GM12874 (cell line): Measurements from ENCODE around the gene ASAP2.

Source experiments
- TF ChIP-seq, protein P1 (sequence below): IDR thresholded peaks from 2 replicates; pipeline ENCODE4 v1.5.1; 2011; ENCODE audit warnings: low read depth, mild to moderate bottlenecking, control low read depth, low read length, moderate library complexity; ENCODE audit not compliant: insufficient read depth

Gene ASAP2

GRCh38 chr2:9336576-9337314, 130.1 kb downstream of the ASAP2 start:
- TF ChIP-seq, protein P1, sequence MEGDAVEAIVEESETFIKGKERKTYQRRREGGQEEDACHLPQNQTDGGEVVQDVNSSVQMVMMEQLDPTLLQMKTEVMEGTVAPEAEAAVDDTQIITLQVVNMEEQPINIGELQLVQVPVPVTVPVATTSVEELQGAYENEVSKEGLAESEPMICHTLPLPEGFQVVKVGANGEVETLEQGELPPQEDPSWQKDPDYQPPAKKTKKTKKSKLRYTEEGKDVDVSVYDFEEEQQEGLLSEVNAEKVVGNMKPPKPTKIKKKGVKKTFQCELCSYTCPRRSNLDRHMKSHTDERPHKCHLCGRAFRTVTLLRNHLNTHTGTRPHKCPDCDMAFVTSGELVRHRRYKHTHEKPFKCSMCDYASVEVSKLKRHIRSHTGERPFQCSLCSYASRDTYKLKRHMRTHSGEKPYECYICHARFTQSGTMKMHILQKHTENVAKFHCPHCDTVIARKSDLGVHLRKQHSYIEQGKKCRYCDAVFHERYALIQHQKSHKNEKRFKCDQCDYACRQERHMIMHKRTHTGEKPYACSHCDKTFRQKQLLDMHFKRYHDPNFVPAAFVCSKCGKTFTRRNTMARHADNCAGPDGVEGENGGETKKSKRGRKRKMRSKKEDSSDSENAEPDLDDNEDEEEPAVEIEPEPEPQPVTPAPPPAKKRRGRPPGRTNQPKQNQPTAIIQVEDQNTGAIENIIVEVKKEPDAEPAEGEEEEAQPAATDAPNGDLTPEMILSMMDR: no peak

DNA sequence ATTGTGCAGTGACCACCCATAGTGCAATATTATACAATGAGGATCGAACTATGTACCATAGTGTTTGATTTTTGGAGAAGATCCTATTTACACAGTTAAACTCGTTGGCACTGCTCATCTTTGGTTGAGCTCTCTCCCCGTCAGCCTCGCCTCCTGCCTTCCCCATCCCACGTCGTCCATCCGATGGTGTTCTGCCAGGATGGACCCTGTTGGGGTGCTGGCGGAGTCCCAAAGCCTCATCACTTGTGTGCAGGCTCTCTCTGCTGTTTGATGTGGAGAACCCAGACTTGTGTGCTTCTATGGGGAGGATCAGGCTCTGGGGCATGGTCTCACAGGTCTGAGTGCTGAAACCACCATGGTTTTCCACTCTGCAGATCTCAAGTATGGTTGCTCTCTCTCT, 131.3 kb downstream of the ASAP2 start:
- TF ChIP-seq, protein P1: no peak

- TF ChIP-seq, protein P1: no peak
These were observed 134.8 kb downstream of the ASAP2 start for GRCh38 chr2:9341337-9341887.

GRCh38 chr2:9342659-9343058, 136.0 kb downstream of the ASAP2 start:
- TF ChIP-seq, protein P1: no peak

GRCh38 chr2:9343524-9343923, 136.9 kb downstream of the ASAP2 start:
- TF ChIP-seq, protein P1: no peak

- TF ChIP-seq, protein P1: no peak
These were observed 137.8 kb downstream of the ASAP2 start for GRCh38 chr2:9344434-9344833.

GRCh38 chr2:9345343-9345742, 138.7 kb downstream of the ASAP2 start:
- TF ChIP-seq, protein P1: no peak
